ENCODE measurements around the gene TBX10. TPM values are rescaled to one million over a fixed set of nuclear protein-coding genes. Genes with fewer than 3 reads are reported as not detected.
"Not testable (repeated sequence)": the region's sequence is repeated elsewhere in the genome, so short reads cannot be mapped to it uniquely, and the experiment has no call there.

TBX10 gene
- polyA plus RNA-seq, 1 experiment: not detected

DNA sequence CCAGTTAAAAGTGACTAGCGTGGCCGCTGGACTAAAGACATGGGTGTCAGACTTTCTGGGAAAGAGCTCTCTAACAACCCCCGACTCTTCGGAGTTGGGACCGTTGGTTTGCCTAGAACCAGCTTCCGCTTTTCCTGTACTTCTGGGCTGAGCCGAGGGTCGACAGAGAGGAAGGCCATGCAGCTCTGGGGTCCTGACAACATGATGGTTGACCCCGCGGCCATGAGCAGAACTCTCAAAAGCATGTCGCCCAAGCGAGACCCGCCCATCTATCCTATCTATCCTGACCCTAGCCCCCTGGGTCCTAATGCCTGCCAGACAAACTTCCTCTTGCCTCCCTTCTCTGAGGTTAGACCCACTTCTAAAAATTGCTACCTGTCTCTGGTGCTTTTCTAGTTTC, 18.9 kb downstream of the TBX10 start:
- CTCF ChIA-PET: interaction anchor here (10.0 kb wide), 1 partner anchor 8 kb away, joined by 88 read pairs; the partner anchor contains the start of gene NUDT8
- H3K27me3 ChIP-seq (ENCODE audit: control insufficient read depth, insufficient read depth, low read length): peaks cover 13% of the 10 kb centered on the region
- POLR2A ChIA-PET; H3K4me3 ChIP-seq (ENCODE audit: low read depth, low read length); H3K36me3 ChIP-seq (ENCODE audit: control insufficient read depth, insufficient read depth, low read length); DNase-seq (ENCODE audit: low read depth): not testable (repeated sequence)

DNA sequence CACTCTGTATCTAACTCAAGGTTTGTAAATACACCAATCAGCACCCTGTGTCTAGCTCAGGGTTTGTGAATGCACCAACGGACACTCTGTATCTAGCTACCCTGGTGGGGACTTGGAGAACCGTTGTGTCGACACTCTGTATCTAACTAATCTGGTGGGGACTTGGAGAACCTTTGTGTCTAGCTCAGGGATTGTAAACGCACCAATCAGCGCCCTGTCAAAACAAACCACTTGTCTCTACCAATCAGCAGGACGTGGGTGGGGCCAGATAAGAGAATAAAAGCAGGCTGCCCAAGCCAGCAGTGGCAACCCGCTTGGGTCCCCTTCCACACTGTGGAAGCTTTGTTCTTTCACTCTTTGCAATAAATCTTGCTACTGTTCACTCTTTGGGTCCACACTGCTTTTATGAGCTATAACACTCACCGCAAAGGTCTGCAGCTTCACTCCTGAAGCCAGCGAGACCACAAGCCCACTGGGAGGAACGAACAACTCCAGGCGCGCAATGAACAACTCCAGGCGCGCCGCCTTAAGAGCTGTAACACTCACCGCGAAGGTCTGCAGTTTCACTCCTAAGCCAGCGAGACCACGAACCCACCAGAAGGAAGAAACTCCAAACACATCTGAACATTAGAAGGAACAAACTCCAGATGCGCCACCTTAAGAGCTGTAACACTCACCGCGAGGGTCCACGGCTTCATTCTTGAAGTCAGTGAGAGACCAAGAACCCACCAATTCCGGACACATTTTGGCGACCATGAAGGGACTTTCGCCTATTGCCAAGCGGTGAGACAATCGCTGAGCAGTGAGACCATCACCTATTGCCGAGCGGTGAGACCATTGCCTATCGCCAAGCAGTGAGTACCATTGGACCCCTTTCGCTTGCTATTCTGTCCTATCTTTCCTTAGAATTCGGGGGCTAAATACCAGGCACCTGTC, 19.6 kb downstream of the TBX10 start:
- H3K4me3 ChIP-seq (ENCODE audit: low read depth, low read length); POLR2A ChIA-PET; DNase-seq (ENCODE audit: low read depth); H3K36me3 ChIP-seq (ENCODE audit: control insufficient read depth, insufficient read depth, low read length): not testable (repeated sequence)
- CTCF ChIA-PET: interaction anchor here (1.0 to 10.0 kb wide), 2 partner anchors 9 to 37 kb away, joined by 3 to 88 read pairs; partner anchors contain the start of gene NUDT8
- peaks cover 16% of the 10 kb centered on the region for H3K27me3 ChIP-seq (ENCODE audit: control insufficient read depth, insufficient read depth, low read length)

DNA sequence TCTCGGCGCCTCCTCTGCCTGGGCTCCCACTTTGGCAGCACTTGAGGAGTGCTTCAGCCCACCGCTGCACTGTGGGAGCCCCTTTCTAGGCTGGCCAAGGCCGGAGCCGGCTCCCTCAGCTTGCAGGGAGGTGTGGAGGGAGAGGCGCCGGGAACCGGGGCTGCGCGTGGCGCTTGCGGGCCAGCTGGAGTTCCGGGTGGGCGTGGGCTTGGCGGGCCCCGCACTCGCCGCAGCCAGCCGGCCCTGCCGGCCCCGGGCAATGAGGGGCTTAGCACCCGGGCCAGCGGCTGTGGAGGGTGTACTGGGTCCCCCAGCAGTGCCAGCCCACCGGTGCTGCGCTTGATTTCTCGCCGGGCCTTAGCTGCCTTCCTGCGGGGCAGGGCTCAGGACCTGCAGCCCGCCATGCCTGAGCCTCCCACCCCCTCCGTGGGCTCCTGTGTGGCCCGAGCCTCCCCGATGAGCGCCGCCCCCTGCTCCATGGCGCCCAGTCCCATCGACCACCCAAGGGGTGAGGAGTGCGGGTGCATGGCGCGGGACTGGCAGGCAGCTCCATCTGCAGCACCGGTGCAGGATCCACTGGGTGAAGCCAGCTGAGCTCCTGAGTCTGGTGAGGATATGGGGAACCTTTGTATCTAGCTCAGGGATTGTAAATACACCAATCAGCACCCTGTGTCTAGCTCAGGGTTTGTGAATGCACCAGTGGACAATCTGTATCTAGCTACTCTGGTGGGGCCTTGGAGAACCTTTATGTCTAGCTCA, 20.5 kb downstream of the TBX10 start:
- CTCF ChIA-PET: interaction anchor here (1.0 to 10.0 kb wide), 2 partner anchors 10 to 36 kb away, joined by 3 to 88 read pairs; partner anchors contain the start of gene NUDT8

DNA sequence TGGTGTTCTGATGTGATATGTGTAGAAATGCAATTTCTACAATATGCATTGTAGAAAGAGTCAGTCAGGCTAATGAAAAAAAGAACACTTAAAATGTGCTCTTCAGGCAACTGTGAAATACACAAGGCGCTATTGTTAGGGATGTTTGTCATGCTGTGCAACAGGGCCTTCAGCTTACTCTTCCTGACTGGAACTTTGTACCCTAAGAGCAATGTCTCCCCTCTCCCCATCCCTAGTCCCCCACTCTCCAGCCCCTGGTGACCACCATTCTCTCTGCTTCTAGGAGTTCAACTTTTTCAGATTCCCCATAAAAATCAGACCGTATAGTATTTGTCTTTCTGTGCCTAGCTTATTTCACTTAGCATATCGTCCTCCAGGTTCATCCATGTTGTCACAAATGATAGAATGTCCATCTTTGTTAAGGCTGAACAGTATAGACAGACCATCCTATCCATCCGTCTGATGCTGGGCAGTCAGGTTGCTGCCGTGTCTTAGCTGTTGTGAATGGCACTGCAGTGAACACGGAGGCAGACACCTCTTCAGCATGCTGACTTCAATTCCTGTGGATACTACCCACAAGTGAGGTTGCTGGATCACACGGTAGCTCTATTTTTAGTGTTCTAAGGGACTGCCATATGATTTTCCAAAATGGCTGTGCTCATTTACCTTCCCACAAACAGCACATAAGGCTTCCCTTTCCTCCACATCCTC, 22.2 kb downstream of the TBX10 start:
- peaks cover 16% of the 10 kb centered on the region for H3K27me3 ChIP-seq (ENCODE audit: control insufficient read depth, insufficient read depth, low read length)
- TF ChIP-seq, protein P1, sequence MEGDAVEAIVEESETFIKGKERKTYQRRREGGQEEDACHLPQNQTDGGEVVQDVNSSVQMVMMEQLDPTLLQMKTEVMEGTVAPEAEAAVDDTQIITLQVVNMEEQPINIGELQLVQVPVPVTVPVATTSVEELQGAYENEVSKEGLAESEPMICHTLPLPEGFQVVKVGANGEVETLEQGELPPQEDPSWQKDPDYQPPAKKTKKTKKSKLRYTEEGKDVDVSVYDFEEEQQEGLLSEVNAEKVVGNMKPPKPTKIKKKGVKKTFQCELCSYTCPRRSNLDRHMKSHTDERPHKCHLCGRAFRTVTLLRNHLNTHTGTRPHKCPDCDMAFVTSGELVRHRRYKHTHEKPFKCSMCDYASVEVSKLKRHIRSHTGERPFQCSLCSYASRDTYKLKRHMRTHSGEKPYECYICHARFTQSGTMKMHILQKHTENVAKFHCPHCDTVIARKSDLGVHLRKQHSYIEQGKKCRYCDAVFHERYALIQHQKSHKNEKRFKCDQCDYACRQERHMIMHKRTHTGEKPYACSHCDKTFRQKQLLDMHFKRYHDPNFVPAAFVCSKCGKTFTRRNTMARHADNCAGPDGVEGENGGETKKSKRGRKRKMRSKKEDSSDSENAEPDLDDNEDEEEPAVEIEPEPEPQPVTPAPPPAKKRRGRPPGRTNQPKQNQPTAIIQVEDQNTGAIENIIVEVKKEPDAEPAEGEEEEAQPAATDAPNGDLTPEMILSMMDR (IDR thresholded peaks at IDR 0.05; ENCODE audit: insufficient read depth, low read depth, low read length): no peak
- H3K4me3 ChIP-seq (ENCODE audit: low read depth, low read length): no peak overlapping the region
- DNase-seq (ENCODE audit: low read depth): no peak
- H3K36me3 ChIP-seq (ENCODE audit: control insufficient read depth, insufficient read depth, low read length): peaks cover 4% of the 10 kb centered on the region
- ChIA-PET POLR2A (no interaction called here), CTCF (interaction anchor here (1.0 to 10.0 kb wide), 2 partner anchors 9 to 11 kb away, joined by 4 to 88 read pairs; partner anchors contain the start of gene NUDT8)

More for the DNA sequence above, 20.5 kb downstream of the TBX10 start:
- peaks cover 16% of the 10 kb centered on the region for H3K27me3 ChIP-seq (ENCODE audit: control insufficient read depth, insufficient read depth, low read length)
- DNase-seq (ENCODE audit: low read depth); H3K36me3 ChIP-seq (ENCODE audit: control insufficient read depth, insufficient read depth, low read length); POLR2A ChIA-PET; H3K4me3 ChIP-seq (ENCODE audit: low read depth, low read length): not testable (repeated sequence)

DNA sequence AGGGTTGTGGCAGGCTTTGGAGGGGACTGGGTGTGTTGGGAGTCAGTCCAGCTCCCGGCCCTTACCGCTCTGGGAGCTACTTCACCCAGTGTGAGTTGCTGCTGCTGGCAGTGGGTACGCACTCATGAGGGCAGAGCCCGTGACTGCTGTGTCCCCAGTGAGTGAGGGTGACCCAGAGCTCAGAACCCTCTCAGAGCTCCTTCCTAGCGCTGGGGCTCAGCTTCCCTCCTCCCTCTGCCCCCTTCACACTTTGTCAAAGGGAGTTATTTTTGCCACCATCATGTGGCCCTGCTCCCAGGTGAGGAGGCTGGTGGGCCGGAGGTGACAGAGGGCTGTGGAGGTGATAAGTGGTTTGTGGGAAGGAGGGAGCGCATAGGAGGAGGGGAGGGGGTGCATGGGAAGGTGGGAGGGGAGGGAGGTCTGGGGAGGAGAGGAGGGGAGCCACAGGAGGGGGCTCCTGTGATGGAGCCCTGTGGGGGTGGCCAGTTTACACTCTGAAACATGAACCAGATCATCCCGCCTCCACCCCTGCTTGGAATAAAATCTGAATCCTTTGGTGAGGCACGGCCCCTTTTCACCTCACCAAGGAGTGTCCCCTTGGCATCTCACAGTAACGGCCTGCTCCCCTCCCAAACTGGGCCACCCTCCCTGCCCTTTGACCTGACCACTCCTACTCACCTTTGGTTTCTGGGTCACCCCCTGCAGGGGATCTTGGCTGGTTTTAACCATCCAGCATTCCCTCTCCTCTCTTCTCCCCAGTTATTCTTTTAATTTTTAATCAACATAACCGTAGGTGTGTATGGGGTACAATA, 22.9 kb downstream of the TBX10 start:
- Histone ChIP-seq H3K4me3 (ENCODE audit: low read depth, low read length) (no peak overlapping the region), H3K36me3 (ENCODE audit: control insufficient read depth, insufficient read depth, low read length) (peaks cover 7% of the 10 kb centered on the region), H3K27me3 (ENCODE audit: control insufficient read depth, insufficient read depth, low read length) (peaks cover 16% of the 10 kb centered on the region)
- no peak for DNase-seq (ENCODE audit: low read depth)
- ChIA-PET POLR2A (no interaction called here), CTCF (interaction anchor here (1.0 to 10.0 kb wide), 3 partner anchors 8 to 53 kb away, joined by 4 to 88 read pairs (median 4); partner anchors contain the start of gene NUDT8)
- TF ChIP-seq, protein P1 (IDR thresholded peaks at IDR 0.05; ENCODE audit: insufficient read depth, low read depth, low read length): no peak

All from BJ (cell line).